Measurements from ENCODE around the gene WDHD1.
A peak's percentile ranks its signal among the peaks of the same experiment; 100 is the strongest.
"Not testable (repeated sequence)": the region's sequence is repeated elsewhere in the genome, so short reads cannot be mapped to it uniquely, and the experiment has no call there.

Gene WDHD1

GRCh38 chr14:54902143-54902520, 124.8 kb downstream of the WDHD1 start:
- DNase-seq: peak; percentile 91

DNA sequence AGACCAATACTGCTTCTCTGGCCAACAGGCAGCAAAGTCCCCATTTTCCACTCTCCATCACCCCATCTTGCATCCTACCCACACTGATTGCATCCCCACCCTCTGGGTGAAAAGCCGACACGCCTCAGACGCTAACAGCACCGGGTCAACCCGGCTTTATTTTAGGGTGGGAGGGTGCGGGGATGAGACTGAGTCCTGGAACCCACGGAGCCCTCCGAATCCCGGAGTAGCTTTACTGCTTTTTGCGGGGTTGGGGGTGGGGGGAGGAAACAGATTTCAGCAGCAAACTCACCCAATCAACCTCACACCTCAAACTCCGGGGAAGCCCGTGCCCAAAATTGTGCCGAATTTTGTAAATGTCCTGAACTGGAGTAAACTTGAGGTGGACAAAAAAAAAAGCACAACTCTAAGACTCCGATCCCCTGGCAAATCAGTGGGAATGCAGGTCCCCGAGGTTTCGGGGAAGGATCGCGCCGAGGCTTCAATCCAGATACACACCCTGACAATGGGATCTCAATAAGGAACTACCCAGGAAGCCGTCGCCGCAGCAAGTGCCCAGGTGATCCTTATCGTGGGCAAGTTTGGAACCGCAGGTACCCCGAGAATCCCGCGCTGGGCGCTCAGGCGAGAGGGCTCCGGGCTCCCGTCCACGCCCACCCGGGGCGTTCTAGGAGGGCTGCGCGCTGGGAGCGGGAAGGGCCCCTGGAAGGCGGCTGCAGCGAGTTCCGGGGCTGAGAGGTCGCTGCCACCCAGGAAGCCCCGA, 125.3 kb downstream of the WDHD1 start:
- DNase-seq: peak; percentile 47

- no peak for DNase-seq
Observed at GRCh38 chr14:54899573-54899972, 127.3 kb downstream of the WDHD1 start.

GRCh38 chr14:54897809-54898555, 128.9 kb downstream of the WDHD1 start:
- DNase-seq: not testable (repeated sequence)

GRCh38 chr14:54895683-54896082, 131.2 kb downstream of the WDHD1 start:
- DNase-seq: no peak

GRCh38 chr14:54894995-54895394, 131.9 kb downstream of the WDHD1 start:
- peak; percentile 57 for DNase-seq

- DNase-seq: peak; percentile 77
Observed at GRCh38 chr14:54893151-54893760, 133.6 kb downstream of the WDHD1 start.

DNA sequence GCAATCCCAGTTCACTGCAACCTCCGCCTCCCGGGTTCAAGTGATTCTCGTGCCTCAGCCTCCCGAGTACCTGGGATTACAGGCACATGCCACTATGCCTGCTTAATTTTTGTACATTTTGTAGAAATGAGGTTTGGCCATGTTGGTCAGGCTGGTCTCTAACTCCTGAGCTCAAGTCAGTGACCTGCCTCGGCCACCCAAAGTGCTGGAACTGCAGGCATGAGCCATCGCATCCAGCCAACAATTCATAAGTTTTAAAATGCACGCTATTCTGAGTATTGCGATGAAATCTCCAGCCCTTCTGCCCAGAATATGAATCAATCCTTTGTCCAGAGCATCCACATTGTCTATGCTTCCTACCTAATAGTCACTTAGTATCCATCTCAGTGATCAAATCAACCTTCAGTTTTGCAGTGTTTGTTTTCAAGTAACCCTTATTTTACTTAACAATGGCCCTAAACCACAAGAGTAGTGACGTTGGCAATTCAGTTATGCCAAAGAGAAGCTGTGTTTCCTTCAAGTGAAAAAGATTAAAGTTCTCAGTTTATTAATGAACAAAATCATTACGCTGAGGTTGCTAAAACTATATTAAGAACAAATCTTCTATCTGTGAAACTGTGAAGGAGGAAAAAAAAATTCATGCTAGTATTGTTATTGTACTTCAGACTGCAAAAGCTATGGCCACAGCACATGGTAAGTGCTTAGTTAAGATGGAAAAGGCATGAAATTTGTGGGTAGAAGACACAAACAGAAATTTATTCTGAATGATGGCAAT, 135.2 kb downstream of the WDHD1 start:
- DNase-seq: no peak

DNA sequence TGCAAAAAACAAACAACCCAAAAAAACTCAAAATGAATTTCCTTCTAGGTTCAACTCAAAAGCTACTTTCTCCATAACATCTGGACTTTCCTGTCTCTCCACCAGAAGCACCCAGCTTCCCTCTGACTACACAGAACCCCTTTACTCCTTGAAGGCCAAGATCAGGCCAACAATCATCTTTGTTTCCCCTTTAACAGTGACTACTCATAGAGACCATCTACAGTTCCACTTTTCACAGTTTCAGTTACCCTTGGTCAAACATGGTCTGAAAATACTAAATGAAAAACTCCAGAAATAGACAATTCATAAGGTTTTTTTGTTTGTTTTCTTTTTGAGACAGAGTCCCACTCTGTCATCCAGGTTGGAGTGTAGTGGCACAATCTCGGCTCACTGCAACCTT, 136.1 kb downstream of the WDHD1 start:
- no peak for DNase-seq

DNA sequence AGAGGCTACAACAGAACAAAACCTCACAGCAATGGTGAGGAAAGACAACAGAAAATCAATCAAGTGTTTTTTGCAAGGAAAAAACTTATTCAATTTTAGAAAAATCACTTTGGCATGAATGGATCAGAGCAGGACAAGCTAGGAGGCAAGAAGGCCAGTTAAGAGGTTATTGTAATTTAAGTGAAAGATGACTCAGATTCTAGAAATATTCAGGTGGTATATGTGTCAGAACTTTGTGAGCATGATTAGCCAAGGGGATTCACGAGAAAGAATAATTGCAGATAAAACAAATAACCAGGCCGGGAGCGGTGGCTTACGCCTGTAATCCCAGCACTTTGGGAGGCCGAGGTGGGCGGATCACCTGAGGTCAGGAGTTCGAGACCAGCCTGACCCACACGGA, 137.0 kb downstream of the WDHD1 start:
- DNase-seq: no peak

Data from NCI-H69 (cell line).